PFSK-1 (cell line): ENCODE measurements around the gene NEK2.

Source experiments
- POLR2AphosphoS5 ChIP-seq: IDR thresholded peaks from 2 replicates; pipeline ENCODE4 v1.6.1; 2012; ENCODE audit warnings: low read depth, mild to moderate bottlenecking, control low read depth, low read length, moderate library complexity
- TAF1 ChIP-seq: IDR thresholded peaks from 2 replicates; pipeline ENCODE4 v1.6.1; 2012; ENCODE audit warnings: low read length, control low read depth, borderline replicate concordance; ENCODE audit not compliant: insufficient read depth

- TF ChIP-seq TAF1 = no peak
- TF ChIP-seq POLR2AphosphoS5 = no peak
Observed at GRCh38 chr1:211714154-211714553, 38.7 kb upstream of the NEK2 start.
